T47D (cell line): ENCODE measurements around the gene RSPH3.
A peak's percentile ranks its signal among the peaks of the same experiment; 100 is the strongest.
"Not testable (repeated sequence)": the region's sequence is repeated elsewhere in the genome, so short reads cannot be mapped to it uniquely, and the experiment has no call there.

ENCODE experiments used
- DNase-seq, 2 experiments: peaks; one replicate each; pipeline versions ENCODE4 v3.0.0 to v3.0.0-alpha.2; 2011 to 2012; ENCODE audit warnings: low read depth in 1 of 2, low spot score in 1 of 2
- JUND ChIP-seq: IDR thresholded peaks from 2 replicates; pipeline ENCODE4 v1.6.1; 2012; ENCODE audit warnings: low read depth
- in situ Hi-C: cut with HindIII; loops from 2 replicates; pipeline ENCODE4 v1.10.0; 2016; ENCODE audit warnings: low sequenced_read_pairs, low pct_unique_long_range_greater_than_20kb

Gene RSPH3

GRCh38 chr6:159008656-159009288, 8.8 kb upstream of the RSPH3 start:
- TF ChIP-seq JUND, result no peak
- peak; percentile 6 to 50 for DNase-seq
- in situ Hi-C loops, result no loop called here

- no peak for DNase-seq
- in situ Hi-C loops, result no loop called here
- no peak for TF ChIP-seq JUND
Measured at GRCh38 chr6:159007510-159007909, 7.5 kb upstream of the RSPH3 start.

- in situ Hi-C loops, result no loop called here
- no peak for TF ChIP-seq JUND
- DNase-seq, result no peak
Measured at GRCh38 chr6:159005436-159005835, 5.4 kb upstream of the RSPH3 start.

GRCh38 chr6:159004592-159004991, 4.6 kb upstream of the RSPH3 start:
- in situ Hi-C loops, result no loop called here
- DNase-seq, result no peak
- no peak for TF ChIP-seq JUND

- peak in 1 of 2 experiments; percentile 13 for DNase-seq
- no peak for TF ChIP-seq JUND
- in situ Hi-C loops, result no loop called here
Measured at GRCh38 chr6:159002432-159003155, 2.6 kb upstream of the RSPH3 start.

GRCh38 chr6:158999154-158999665, 792 bp downstream of the RSPH3 start:
- no peak for TF ChIP-seq JUND
- DNase-seq, result peak in 1 of 2 experiments; percentile 4
- in situ Hi-C loops, result no loop called here

- no peak for DNase-seq
- in situ Hi-C loops, result no loop called here
- TF ChIP-seq JUND, result no peak
Measured at GRCh38 chr6:158996856-158997255, 3.1 kb downstream of the RSPH3 start.

- in situ Hi-C loops, result no loop called here
Measured at GRCh38 chr6:158993639-158994038, 6.4 kb downstream of the RSPH3 start.

GRCh38 chr6:158991017-158991723, 8.8 kb downstream of the RSPH3 start:
- no peak for DNase-seq
- TF ChIP-seq JUND, result no peak
- in situ Hi-C loops, result no loop called here

More at GRCh38 chr6:158993639-158994038, 6.4 kb downstream of the RSPH3 start:
- TF ChIP-seq JUND, result no peak
- no peak for DNase-seq

GRCh38 chr6:158989711-158990110, 10.3 kb downstream of the RSPH3 start:
- in situ Hi-C loops, DNase-seq: not testable (repeated sequence)

- in situ Hi-C loops, result no loop called here
- DNase-seq, result no peak
- no peak for TF ChIP-seq JUND
Measured at GRCh38 chr6:158988477-158988876, 11.5 kb downstream of the RSPH3 start.

GRCh38 chr6:158987657-158988056, 12.3 kb downstream of the RSPH3 start:
- in situ Hi-C loops, result no loop called here
- no peak for DNase-seq

GRCh38 chr6:158978757-158979156, 21.2 kb downstream of the RSPH3 start:
- no peak for TF ChIP-seq JUND
- in situ Hi-C loops, result no loop called here
- DNase-seq, result peak in 1 of 2 experiments; percentile 68

More at GRCh38 chr6:158987657-158988056, 12.3 kb downstream of the RSPH3 start:
- no peak for TF ChIP-seq JUND
